PC-3 (cell line): ENCODE data around the gene N4BP3.
"Not testable (repeated sequence)": the region's sequence is repeated elsewhere in the genome, so short reads cannot be mapped to it uniquely, and the experiment has no call there.

ENCODE experiments used
- EZH2 ChIP-seq: fragments of 300-600 bp; sonication (generic); IDR thresholded peaks from one replicate; pipeline ENCODE4 v1.6.1; 2017; ENCODE audit warnings: antibody characterized with exemption, mild to moderate bottlenecking, low read length; ENCODE audit not compliant: unreplicated experiment
- EZH2phosphoT487 ChIP-seq: fragments of 300-600 bp; sonication (generic); IDR thresholded peaks from 2 replicates; pipeline ENCODE4 v1.6.1; 2018; ENCODE audit warnings: mild to moderate bottlenecking, antibody characterized with exemption, low read length, borderline replicate concordance
- TF ChIP-seq, protein P1 (sequence below): fragments of 300-600 bp; sonication (generic); conservative IDR thresholded peaks from 2 replicates; pipeline ENCODE4 v1.5.1; 2017; ENCODE audit warnings: antibody characterized with exemption, low read depth, mild to moderate bottlenecking, low read length

DNA sequence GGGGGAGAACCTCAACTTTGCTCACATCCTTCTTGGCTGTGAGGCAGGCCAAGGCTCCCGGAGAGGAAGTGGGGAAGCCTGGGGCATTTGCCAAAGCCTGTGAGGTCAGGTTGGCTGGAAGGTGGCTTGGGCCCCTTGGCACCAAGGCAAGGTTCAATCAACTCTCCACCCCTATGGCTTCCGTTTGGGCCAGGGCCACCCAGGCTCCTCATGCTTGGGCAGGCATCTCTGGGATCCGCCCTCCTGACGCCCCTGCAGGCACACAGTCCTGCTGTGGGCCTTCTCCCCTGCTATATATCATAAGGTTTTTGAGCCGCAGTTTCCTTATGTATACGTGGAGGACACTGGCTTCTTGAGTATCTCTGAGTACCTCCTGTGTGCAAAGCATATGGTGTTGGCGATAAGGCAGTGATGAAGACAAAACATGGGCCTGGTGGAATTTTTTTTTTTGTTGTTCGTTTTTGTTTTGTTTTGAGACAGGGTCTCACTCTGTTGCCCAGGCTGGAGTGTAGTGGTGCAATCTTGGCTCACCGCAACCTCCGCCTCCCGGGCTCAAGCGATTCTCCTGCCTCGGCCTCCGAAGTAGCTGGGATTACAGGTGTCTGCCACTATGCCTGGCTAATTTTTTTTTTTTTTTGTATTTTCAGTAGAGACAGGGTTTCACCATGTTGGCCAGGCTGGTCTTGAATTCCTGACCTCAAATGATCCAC, 14.1 kb downstream of the N4BP3 start:
- TF ChIP-seq, protein P1, sequence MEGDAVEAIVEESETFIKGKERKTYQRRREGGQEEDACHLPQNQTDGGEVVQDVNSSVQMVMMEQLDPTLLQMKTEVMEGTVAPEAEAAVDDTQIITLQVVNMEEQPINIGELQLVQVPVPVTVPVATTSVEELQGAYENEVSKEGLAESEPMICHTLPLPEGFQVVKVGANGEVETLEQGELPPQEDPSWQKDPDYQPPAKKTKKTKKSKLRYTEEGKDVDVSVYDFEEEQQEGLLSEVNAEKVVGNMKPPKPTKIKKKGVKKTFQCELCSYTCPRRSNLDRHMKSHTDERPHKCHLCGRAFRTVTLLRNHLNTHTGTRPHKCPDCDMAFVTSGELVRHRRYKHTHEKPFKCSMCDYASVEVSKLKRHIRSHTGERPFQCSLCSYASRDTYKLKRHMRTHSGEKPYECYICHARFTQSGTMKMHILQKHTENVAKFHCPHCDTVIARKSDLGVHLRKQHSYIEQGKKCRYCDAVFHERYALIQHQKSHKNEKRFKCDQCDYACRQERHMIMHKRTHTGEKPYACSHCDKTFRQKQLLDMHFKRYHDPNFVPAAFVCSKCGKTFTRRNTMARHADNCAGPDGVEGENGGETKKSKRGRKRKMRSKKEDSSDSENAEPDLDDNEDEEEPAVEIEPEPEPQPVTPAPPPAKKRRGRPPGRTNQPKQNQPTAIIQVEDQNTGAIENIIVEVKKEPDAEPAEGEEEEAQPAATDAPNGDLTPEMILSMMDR, result not testable (repeated sequence)
- TF ChIP-seq EZH2phosphoT487, EZH2: not testable (repeated sequence)
